ENCODE results near the gene SUSD1.

DNA sequence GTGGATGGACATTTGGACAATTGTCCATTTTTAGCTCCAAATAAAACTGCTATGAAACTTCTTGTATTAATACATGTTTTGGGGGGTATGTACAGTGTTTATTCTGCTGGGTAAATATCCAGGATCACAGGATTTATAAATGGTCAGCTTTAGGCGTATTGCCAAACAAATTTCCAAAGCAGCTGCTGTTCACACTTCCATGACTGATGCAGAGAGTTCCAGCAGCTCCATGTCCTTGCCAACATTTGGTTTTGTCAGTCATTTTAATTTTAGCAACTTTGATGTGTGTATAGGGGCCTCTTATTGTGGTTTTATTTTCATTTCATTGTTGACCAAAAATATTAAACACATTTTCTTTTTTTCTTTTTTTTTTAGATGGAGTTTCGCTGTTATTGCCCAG lies 9.8 kb upstream of the SUSD1 start:
- TF ChIP-seq, protein P1, sequence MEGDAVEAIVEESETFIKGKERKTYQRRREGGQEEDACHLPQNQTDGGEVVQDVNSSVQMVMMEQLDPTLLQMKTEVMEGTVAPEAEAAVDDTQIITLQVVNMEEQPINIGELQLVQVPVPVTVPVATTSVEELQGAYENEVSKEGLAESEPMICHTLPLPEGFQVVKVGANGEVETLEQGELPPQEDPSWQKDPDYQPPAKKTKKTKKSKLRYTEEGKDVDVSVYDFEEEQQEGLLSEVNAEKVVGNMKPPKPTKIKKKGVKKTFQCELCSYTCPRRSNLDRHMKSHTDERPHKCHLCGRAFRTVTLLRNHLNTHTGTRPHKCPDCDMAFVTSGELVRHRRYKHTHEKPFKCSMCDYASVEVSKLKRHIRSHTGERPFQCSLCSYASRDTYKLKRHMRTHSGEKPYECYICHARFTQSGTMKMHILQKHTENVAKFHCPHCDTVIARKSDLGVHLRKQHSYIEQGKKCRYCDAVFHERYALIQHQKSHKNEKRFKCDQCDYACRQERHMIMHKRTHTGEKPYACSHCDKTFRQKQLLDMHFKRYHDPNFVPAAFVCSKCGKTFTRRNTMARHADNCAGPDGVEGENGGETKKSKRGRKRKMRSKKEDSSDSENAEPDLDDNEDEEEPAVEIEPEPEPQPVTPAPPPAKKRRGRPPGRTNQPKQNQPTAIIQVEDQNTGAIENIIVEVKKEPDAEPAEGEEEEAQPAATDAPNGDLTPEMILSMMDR (optimal IDR thresholded peaks at IDR 0.05 in 1 of 3, IDR thresholded peaks at IDR 0.05 in 1 of 3, conservative IDR thresholded peaks at IDR 0.05 in 1 of 3; ENCODE audit: extremely low read depth in 1 of 3, insufficient read depth in 2 of 3, low read length in 3 of 3): no peak
- no peak for TF ChIP-seq EZH2 (IDR thresholded peaks at IDR 0.05; ENCODE audit: low read length)

All from keratinocyte (primary cell).